GM12878 (cell line): ENCODE results near the gene ZDHHC18. TPM values are rescaled to one million over a fixed set of nuclear protein-coding genes. Genes with fewer than 3 reads are reported as not detected.

Experiments
- ATAC-seq: fragments of 200-7000 bp; cut with Tn5 transposase; 3 replicates; pipeline ENCODE4 v1.9.1; 2020; ENCODE audit warnings: mild to moderate bottlenecking, moderate library complexity
- BruUV-seq: library from RNA; stranded (reverse); fragments of 400-500 nt; replicated peaks from 2 replicates; lab custom pipeline; 2021; lab: Mats Ljungman, UMichigan
- CTCF ChIA-PET: fragments of 300-600 bp; sonication (Branson Sonifier 250); formaldehyde crosslinking; extraction: SDS; loops from one replicate; lab custom pipeline; 2021; ENCODE audit warnings: inconsistent platforms; lab: Yijun Ruan, JAX
- POLR2A ChIA-PET: fragments of 350-600 bp; formaldehyde crosslinking; extraction: SDS; loops from one replicate; lab custom pipeline; 2021; ENCODE audit warnings: inconsistent platforms; lab: Charles Lee
- RAD21 ChIA-PET: fragments of 300-600 bp; sonication (Branson Sonifier 250); formaldehyde crosslinking; loops from one replicate; lab custom pipeline; 2023; ENCODE audit warnings: antibody characterized with exemption; ENCODE audit not compliant: unreplicated experiment; lab: Charles Lee
- SMC1A ChIA-PET: fragments of 300-600 bp; sonication (Branson Sonifier 250); formaldehyde crosslinking; loops from one replicate; lab custom pipeline; 2023; ENCODE audit not compliant: unreplicated experiment, uncharacterized antibody; lab: Charles Lee
- DNase-seq: peaks from one replicate; pipeline ENCODE4 v3.0.0-alpha.2; 2011; ENCODE audit warnings: low read depth, low spot score
- FAIRE-seq: peaks from 3 replicates; lab custom pipeline; 2011; peaks lifted over from hg19 to GRCh38; lab: Jason Lieb, UNC
- H2AFZ ChIP-seq: 2 replicates; pipeline ENCODE4 v1.6.0; 2011; ENCODE audit warnings: low read depth, low read length, control low read depth; ENCODE audit not compliant: control insufficient read depth
- H3K27ac ChIP-seq: 2 replicates; pipeline ENCODE4 v1.5.1; 2011; ENCODE audit warnings: control low read depth; ENCODE audit not compliant: control insufficient read depth, insufficient read depth
- H3K27me3 ChIP-seq, 2 experiments: replicated peaks in 1 of 2; 2 replicates each; pipeline versions ENCODE4 v1.6.0 to v1.6.1; 2011; ENCODE audit warnings: low read length in 1 of 2; ENCODE audit not compliant: control insufficient read depth in 2 of 2, insufficient read depth in 2 of 2
- H3K36me3 ChIP-seq, 2 experiments: 2 replicates each; pipeline ENCODE4 v1.5.1; 2011; ENCODE audit warnings: low read length in 1 of 2; ENCODE audit not compliant: control insufficient read depth in 2 of 2, insufficient read depth in 2 of 2
- H3K4me1 ChIP-seq: 2 replicates; pipeline ENCODE4 v1.6.1; 2011; ENCODE audit warnings: mild to moderate bottlenecking, low read length, moderate library complexity, mixed read lengths; ENCODE audit not compliant: control insufficient read depth, insufficient read depth
- H3K4me2 ChIP-seq: 2 replicates; pipeline ENCODE4 v1.6.0; 2011; ENCODE audit warnings: control low read depth; ENCODE audit not compliant: control insufficient read depth, insufficient read depth
- H3K4me3 ChIP-seq: fragments of 200-600 bp; sonication (generic); 2 replicates; pipeline ENCODE4 v1.5.1; 2016
- H3K79me2 ChIP-seq: 2 replicates; pipeline ENCODE4 v1.6.0; 2011; ENCODE audit warnings: low read length; ENCODE audit not compliant: control insufficient read depth, insufficient read depth
- H3K9ac ChIP-seq: 2 replicates; pipeline ENCODE4 v1.8.0; 2011; ENCODE audit warnings: low read length, control low read depth, mixed read lengths; ENCODE audit not compliant: control insufficient read depth, insufficient read depth
- H3K9me3 ChIP-seq: replicated peaks from 3 replicates; pipeline ENCODE4 v1.5.1; 2011; ENCODE audit warnings: mild to moderate bottlenecking, low read length; ENCODE audit not compliant: control insufficient read depth, insufficient read depth
- H4K20me1 ChIP-seq: 2 replicates; pipeline ENCODE4 v1.6.0; 2011; ENCODE audit not compliant: control insufficient read depth, insufficient read depth
- E2F8 ChIP-seq: fragments of 450-650 bp; IDR thresholded peaks from 2 replicates; pipeline ENCODE4 v1.6.1; 2018; ENCODE audit warnings: mild to moderate bottlenecking, low read depth, moderate library complexity; ENCODE audit not compliant: partially characterized antibody
- GABPA ChIP-seq: IDR thresholded peaks from 2 replicates; pipeline ENCODE4 v1.6.1; 2014; ENCODE audit warnings: antibody characterized with exemption, low read depth, mild to moderate bottlenecking, inconsistent platforms
- KAT2A ChIP-seq: conservative IDR thresholded peaks from 2 replicates; pipeline ENCODE4 v1.6.1; 2011; ENCODE audit warnings: low read depth, low read length; ENCODE audit not compliant: control insufficient read depth
- POLR2AphosphoS5 ChIP-seq: IDR thresholded peaks from 2 replicates; pipeline ENCODE4 v1.6.1; 2011; ENCODE audit warnings: mild to moderate bottlenecking, low read length, inconsistent platforms
- TCF3 ChIP-seq: IDR thresholded peaks from 2 replicates; pipeline ENCODE4 v1.6.1; 2012; ENCODE audit warnings: low read depth, mild to moderate bottlenecking, low read length, borderline replicate concordance; ENCODE audit not compliant: insufficient read depth
- WGBS: methylation state at CpG from one replicate; pipeline ENCODE4 v1.1.6; 2016; ENCODE audit warnings: low lambda C conversion rate; ENCODE audit not compliant: insufficient replicate concordance, insufficient coverage; ENCODE audit errors: missing lambda C conversion rate; 5-methylcytosine and 5-hydroxymethylcytosine counted together
- in situ Hi-C: fragments of 300-500 bp; cut with MboI; formaldehyde crosslinking; loops from 9 replicates; pipeline ENCODE4 v1.14.3; 2018; ENCODE audit warnings: mixed read lengths
- intact Hi-C: fragments of 100-400 bp; cut with micrococcal nuclease; formaldehyde crosslinking; loops from one replicate; pipeline ENCODE4 v1.14.2; 2022; ENCODE audit not compliant: unreplicated experiment
- polyA plus RNA-seq, 11 experiments: library from polyadenylated mRNA; depleted of rRNA in 4 of 11; unstranded in 6 of 11; stranded (reverse) in 5 of 11; fragments of >200 nt; fragmentation: Nextera tagmentation in 4 of 11; fragmentation: Illumina TruSeq in 1 of 11; extraction: Ambion mirVana in 4 of 11; extraction: Trizol in 1 of 11; gene quantifications; 1 replicate in 1 of 11; 2 replicates in 10 of 11; pipeline versions ENCODE4 v1.2.1 to v1.2.3, GENCODE V29; 2011 to 2016; ENCODE audit warnings: inconsistent platforms in 2 of 11, missing spikeins in 2 of 11, low read depth in 1 of 11
- total RNA-seq, 4 experiments: library from RNA; depleted of rRNA in 3 of 4; stranded (reverse); fragments of >200 nt in 3 of 4; fragmentation: Illumina TruSeq in 1 of 4; extraction: Trizol in 1 of 4; gene quantifications; 2 replicates each; pipeline versions ENCODE4 v1.2.1 to v1.2.3, GENCODE V29; 2013 to 2021

ZDHHC18 gene
- total and polyA plus RNA-seq, 10 of the 15 experiments (the other 5 are each of a cell fraction or from before 2014, with no cell fraction given), result 0.40 to 81.2 (median 21.3) TPM

GRCh38 chr1:26894263-26894662 is 67.8 kb downstream of the ZDHHC18 start:
- RAD21 ChIA-PET, result no interaction called here
- CTCF ChIA-PET, result no interaction called here
- no peak for DNase-seq
- ATAC-seq, result no peak
- no peak overlapping the region for H3K9ac ChIP-seq
- in situ Hi-C loops, result no loop called here
- H3K4me2 ChIP-seq, result no peak overlapping the region
- no peaks in the 10 kb centered on the region for H3K9me3 ChIP-seq
- no peak overlapping the region for H3K27ac ChIP-seq
- no peaks in the 10 kb centered on the region for H3K27me3 ChIP-seq
- no peak overlapping the region for H3K4me3 ChIP-seq
- H4K20me1 ChIP-seq, result 0 out of 2 replicates have a peak, but pooled peaks cover 1% of the 10 kb centered on the region
- POLR2A ChIA-PET, result interaction anchor here (1.2 kb wide), 1 partner anchor 9 kb away, joined by 3 read pairs; no protein-coding TSS in a partner anchor
- no peak for TF ChIP-seq KAT2A
- no peak for TF ChIP-seq GABPA
- TF ChIP-seq TCF3, result no peak
- no peak for TF ChIP-seq E2F8
- no peak for TF ChIP-seq POLR2AphosphoS5
- WGBS, result 88% methylated on average over 13 of the region's 13 CpGs
- H3K79me2 ChIP-seq, result peaks cover 14% of the 10 kb centered on the region
- no peak overlapping the region for H2AFZ ChIP-seq
- BruUV-seq, result no TSS peak
- H3K36me3 ChIP-seq, result peaks cover 4 to 9% of the 10 kb centered on the region in 2 experiments; a peak in 3 of 4 replicates
- H3K4me1 ChIP-seq, result peaks cover 5% of the 10 kb centered on the region
- FAIRE-seq, result no peak
- intact Hi-C loops, result no loop called here
- SMC1A ChIA-PET, result no interaction called here
